ENCODE data around the gene APBA3.

Gene APBA3

DNA sequence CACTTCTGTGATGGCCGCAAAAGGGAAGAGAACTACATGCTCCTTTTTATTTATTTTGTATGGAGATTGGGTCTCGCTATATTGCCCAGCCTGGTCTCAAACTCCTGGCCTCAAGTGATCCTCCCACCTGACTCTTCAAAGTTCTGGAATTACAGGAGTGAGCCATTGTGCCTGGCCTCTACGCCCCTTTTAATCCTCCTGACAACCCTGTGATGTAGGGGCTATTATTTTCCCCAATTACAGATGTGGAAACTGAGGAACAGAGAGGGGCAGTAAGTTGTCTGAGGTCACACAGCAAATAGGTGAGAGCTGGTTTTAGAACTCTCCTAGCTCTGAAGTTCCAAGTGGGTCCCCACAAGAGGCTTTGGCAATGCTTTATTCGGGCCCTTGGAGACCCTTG is 41.6 kb downstream of the APBA3 start:
- no peak for DNase-seq

DNA sequence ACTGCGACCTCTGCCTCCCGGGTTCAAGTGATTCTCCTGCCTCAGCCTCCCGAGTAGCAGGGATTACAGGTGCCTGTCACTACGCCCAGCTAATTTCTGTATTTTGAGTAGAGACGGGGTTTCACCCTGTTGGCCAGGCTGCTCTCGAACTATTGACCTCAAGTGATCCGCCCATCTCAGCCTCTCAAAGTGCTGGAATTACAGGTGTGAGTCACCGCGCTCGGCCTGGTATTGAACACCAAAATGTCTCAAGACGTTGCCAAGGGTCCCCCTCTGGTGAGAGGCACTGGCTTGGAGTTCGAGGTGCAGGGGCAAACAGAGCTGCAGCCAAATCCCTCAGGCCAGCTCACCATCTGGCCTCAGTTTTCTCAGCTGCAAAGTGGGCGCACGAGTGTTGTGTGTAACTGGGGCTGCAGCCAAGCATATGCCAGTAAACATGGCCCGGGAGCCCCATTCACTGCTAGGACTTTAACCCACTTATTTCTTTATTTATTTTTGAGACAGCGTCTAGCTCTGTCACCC is 45.3 kb downstream of the APBA3 start:
- DNase-seq: no peak

DNA sequence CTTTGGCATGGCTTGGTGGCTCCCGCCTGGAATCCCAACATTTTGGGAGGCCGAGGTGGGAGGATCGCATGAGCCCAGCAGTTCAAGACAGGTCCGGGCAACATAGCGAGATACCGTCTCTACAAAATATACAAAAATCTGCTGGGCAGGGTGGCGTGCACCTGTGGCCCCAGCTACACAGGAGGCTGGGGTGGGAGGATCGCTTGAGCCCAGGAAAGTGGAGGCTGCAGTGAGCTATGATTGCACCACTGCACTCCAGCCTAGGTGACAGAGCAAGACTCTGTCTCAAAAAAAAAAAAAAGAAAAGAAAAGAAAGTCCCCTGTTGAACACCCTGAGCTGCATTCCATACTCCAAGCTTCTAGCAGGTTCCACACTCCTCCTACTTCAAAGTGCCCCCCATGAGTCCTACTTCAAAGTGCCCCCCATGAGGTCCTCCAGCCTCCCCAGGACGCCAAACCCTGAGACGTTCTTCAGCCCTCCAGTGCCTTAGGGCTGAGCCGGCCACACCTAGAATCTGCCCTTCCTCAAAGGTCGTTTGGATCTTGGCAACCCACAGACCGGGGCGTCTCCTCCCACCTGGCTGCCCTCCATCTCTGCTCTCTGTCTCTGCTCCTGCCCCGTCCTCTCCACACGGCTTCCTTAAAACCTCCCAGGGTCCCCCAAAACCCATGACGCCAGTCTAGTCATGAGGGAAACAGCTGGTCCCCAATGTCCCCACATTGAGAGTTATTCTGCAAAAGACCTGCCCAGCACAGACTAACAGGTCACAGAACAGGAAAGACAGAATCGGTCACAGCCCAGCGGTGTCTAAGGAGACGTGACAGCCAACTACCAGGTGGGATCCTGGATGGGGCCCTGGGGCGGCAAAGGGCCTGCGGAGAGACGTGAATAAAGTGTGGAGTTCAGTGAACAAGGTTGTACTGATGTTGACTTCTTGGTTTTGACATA is 48.6 kb downstream of the APBA3 start:
- no peak for DNase-seq

DNA sequence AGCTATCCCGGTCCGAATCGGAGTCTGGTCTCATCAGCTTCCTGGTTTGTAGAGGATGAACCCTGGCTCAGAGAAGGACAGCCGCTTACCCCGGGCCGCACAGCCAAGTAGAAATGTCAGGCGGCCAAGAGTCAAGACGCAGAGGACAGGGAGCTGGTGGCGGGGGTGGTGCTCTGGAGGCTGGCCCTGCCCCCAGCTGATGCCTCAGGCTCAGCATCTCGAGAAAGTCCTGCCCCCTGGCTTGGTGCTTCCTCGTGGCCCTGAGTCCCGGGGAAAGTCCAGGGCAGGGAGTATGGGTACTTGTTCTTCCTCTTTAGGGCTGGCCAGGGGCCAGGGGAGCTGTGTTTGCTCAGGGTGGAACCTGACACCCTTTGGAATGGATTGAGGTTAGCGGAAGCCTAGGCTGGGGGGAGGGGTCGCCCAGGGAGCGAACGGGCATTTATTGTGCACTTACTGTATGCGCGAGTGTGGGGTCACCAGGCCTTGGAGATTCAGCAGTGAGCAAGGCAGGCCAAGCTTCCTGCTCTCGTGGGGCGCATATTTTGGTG is 51.2 kb downstream of the APBA3 start:
- no peak for DNase-seq

DNA sequence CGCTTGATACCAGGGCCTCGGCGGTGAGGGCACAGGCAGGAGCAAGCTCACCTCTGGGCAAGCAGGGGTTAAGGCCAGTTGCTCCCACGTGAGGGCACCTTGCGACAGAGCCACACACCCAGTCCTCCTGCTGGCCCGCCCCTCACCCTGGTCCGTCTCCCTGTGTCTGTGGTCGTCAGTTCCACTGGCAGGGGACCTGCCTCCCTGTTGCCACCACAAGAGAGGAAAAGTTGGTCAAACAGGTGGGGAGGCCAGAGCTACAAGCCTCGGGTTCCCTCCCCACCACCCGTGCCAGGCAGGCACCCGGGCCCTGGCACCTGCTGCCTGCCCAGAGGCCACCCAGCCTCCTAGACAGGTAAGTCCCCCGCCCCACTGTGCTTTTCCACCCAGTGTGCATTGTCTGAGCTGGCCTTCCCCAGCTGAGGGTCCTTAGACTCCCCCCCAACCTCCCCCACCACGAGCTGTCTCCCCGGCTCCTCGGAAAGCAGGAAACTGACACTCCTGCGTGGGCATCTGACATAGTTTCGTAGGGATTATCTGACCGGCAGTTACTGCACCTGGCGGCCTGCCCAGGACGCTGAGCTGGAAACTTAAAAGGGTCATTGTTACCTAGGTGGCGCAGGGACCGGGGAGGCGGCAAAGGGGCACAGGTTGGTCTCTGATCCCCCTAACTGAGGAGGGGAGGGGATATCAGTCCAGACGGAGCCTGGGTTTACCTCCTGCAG is 53.1 kb downstream of the APBA3 start, which contains the start of gene TJP3:
TSS of gene TJP3 (plus strand) at position 178 of the 725 bp plus-strand sequence. CDS start 20,049 bp downstream, outside the sequence.
- no peak for DNase-seq

DNA sequence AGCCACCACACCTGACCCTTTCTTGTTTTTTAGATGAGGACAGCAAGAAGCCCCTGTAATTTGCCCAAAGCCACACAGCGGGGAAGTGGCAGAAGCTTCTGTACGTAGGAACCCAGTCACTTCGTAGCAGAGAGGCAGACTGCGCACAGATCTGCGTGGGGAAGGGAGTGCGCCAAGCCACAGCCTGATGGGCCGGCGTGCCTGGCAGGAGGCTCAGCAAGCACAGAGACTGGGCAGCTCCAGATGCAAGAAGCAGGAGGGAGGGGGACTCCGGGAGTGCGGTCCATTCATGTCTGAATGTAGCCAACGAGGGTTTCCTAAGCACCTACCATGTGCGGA is 53.7 kb downstream of the APBA3 start:
- no peak for DNase-seq

DNA sequence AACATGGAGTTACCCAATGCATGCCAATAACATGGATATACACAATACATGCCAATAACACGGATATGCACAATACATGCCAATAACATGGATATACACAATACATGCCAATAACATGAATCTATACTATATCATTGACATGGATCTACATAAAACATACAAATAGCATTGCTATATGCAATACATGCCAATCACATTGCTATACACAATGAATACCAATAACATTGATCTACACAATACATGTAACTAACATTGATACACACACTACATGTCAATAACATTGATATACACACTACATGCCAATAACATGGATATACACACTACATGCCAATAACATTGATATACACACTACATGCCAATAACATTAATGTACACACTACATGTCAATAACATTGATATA is 60.3 kb downstream of the APBA3 start:
- no peak for DNase-seq

Data from activated CD4-positive, alpha-beta T cell treated with anti-CD3 and anti-CD28 coated beads, Interleukin-2, amount 50 U/mL, for 48 hours (primary cell).